Activated B cell treated with CpG ODN at 0.5 μM for 24 hours (primary cell): ENCODE data around the gene TMEM9. TPM values are rescaled to one million over a fixed set of nuclear protein-coding genes. Genes with fewer than 3 reads are reported as not detected.

Experiments
- ATAC-seq: fragments of 200-7000 bp; cut with Tn5 transposase; one replicate; pipeline ENCODE4 v1.10.0; 2021; ENCODE audit warnings: low read depth, mild to moderate bottlenecking, moderate library complexity
- CTCF ChIA-PET: fragments of 350-600 bp; sonication (Branson Sonifier 250); formaldehyde crosslinking; loops from one replicate; lab custom pipeline; 2021; ENCODE audit warnings: antibody characterized with exemption; lab: Charles Lee
- POLR2A ChIA-PET: fragments of 350-600 bp; sonication (Branson Sonifier 250); formaldehyde crosslinking; loops from one replicate; lab custom pipeline; 2021; ENCODE audit warnings: antibody characterized with exemption; lab: Charles Lee
- DNase-seq: peaks from one replicate; pipeline ENCODE4 v3.0.0; 2022
- H3K27ac Mint-ChIP-seq: one replicate; pipeline ENCODE4 v1.8.0; 2020; ENCODE audit warnings: mixed read lengths
- H3K27me3 Mint-ChIP-seq: one replicate; pipeline ENCODE4 v1.8.0; 2021; ENCODE audit warnings: mixed read lengths
- H3K36me3 Mint-ChIP-seq: one replicate; pipeline ENCODE4 v1.8.0; 2021; ENCODE audit warnings: low read depth, mixed read lengths
- H3K4me1 Mint-ChIP-seq: one replicate; pipeline ENCODE4 v1.8.0; 2021; ENCODE audit warnings: mixed read lengths
- H3K4me3 Mint-ChIP-seq: one replicate; pipeline ENCODE4 v1.8.0; 2020; ENCODE audit warnings: mild to moderate bottlenecking, mixed read lengths
- H3K9me3 Mint-ChIP-seq: one replicate; pipeline ENCODE4 v1.8.0; 2020; ENCODE audit warnings: mixed read lengths
- intact Hi-C: fragments of 100-400 bp; cut with micrococcal nuclease; formaldehyde crosslinking; loops from one replicate; pipeline ENCODE4 v1.15.1; 2024
- total RNA-seq: library from RNA; stranded (reverse); gene quantifications from 2 replicates; pipeline ENCODE4 v1.2.3, GENCODE V29; 2022
- TF ChIP-seq, protein P1 (sequence below): fragments of 200-600 bp; IDR thresholded peaks from one replicate; pipeline ENCODE4 v1.8.0; 2022; ENCODE audit warnings: antibody characterized with exemption, mild to moderate bottlenecking

TMEM9 gene
- total RNA-seq, 1 donor from 2014 or later: 19.0 TPM

DNA sequence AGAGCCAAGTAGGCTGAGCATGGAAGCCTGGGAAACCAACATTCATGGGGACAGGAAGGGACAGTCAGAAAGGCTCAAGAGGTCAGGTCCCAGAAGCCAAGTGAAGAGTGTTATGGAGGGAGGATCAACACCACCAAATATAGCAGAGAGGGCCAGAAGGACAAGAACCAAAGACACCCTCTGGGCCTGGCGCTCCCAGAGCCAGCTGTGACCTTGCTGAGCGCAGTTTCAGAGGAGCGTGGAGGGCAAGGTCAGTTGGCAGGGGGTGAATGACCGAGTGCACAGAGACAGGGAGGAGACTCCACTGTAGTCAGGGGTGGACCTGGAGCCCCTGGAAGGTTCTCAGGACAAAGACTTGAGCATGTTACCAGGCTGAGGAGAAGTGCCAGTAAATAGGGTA lies 22.9 kb downstream of the TMEM9 start:
- no peak overlapping the region for H3K27ac Mint-ChIP-seq
- intact Hi-C loops: no loop called here
- ATAC-seq: no peak

DNA sequence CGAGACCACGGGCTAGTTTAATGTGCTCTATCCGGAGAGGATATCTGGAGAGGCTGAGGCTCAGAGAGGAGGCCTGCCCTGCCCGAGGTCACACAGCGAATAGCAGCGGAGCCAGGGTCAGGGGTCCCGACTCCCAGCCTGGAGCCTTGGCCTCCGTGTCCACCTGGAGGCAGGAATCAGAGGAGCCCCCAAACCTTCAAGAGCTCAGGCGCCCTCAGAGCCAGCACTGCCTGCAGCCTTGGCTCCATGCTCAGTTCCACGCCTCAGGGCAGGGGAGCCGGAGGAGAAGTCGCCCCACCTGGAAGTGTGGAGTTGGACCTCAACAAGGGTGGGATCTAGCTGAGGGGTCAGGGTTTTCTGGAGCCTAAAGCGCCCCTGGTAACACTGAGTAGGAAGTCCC lies 25.3 kb downstream of the TMEM9 start:
- ATAC-seq: no peak
- H3K9me3 Mint-ChIP-seq: no peaks in the 10 kb centered on the region
- H3K27me3 Mint-ChIP-seq: peaks cover 5% of the 10 kb centered on the region
- TF ChIP-seq, protein P1, sequence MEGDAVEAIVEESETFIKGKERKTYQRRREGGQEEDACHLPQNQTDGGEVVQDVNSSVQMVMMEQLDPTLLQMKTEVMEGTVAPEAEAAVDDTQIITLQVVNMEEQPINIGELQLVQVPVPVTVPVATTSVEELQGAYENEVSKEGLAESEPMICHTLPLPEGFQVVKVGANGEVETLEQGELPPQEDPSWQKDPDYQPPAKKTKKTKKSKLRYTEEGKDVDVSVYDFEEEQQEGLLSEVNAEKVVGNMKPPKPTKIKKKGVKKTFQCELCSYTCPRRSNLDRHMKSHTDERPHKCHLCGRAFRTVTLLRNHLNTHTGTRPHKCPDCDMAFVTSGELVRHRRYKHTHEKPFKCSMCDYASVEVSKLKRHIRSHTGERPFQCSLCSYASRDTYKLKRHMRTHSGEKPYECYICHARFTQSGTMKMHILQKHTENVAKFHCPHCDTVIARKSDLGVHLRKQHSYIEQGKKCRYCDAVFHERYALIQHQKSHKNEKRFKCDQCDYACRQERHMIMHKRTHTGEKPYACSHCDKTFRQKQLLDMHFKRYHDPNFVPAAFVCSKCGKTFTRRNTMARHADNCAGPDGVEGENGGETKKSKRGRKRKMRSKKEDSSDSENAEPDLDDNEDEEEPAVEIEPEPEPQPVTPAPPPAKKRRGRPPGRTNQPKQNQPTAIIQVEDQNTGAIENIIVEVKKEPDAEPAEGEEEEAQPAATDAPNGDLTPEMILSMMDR: no peak
- H3K36me3 Mint-ChIP-seq: peaks cover 7% of the 10 kb centered on the region
- H3K4me3 Mint-ChIP-seq: no peak overlapping the region
- H3K4me1 Mint-ChIP-seq: no peaks in the 10 kb centered on the region
- DNase-seq: no peak
- POLR2A ChIA-PET: no interaction called here
- CTCF ChIA-PET: no interaction called here
- intact Hi-C loops: no loop called here
- H3K27ac Mint-ChIP-seq: no peak overlapping the region

More for the DNA sequence above, 22.9 kb downstream of the TMEM9 start:
- TF ChIP-seq, protein P1: no peak
- no peaks in the 10 kb centered on the region for H3K4me1 Mint-ChIP-seq
- ChIA-PET POLR2A (no interaction called here), CTCF (no interaction called here)
- H3K27me3 Mint-ChIP-seq: peaks cover 5% of the 10 kb centered on the region
- DNase-seq: no peak
- no peaks in the 10 kb centered on the region for H3K9me3 Mint-ChIP-seq
- peaks cover 25% of the 10 kb centered on the region for H3K36me3 Mint-ChIP-seq
- H3K4me3 Mint-ChIP-seq: no peak overlapping the region

DNA sequence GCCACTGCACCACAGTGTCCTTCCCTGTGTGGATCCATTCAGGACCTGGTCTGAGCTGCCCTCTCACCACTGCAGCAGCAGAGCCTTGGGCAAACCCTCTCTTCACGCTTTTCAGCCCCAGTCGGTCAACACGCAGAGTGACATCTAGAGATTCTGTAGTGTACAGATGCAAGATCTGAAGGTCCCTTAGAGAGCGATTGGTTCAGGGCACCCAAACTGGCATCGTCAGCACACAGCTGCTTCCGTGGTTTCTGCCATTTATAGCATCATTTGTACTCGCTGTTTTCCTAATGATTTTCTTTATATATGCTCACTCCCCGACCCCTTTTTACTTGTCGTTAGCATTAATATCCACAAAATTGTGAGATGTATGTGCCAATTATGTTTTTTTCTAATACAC lies 25.8 kb downstream of the TMEM9 start:
- ChIA-PET CTCF (interaction anchor here (0.9 kb wide), 1 partner anchor 14 kb away, joined by 5 read pairs; no protein-coding TSS in a partner anchor), POLR2A (no interaction called here)

GRCh38 chr1:201127755-201128455 lies 26.4 kb downstream of the TMEM9 start:
- no peak overlapping the region for H3K4me3 Mint-ChIP-seq
- H3K9me3 Mint-ChIP-seq: no peaks in the 10 kb centered on the region
- TF ChIP-seq, protein P1: no peak
- intact Hi-C loops: no loop called here
- DNase-seq (no peak), ATAC-seq (no peak)
- H3K36me3 Mint-ChIP-seq: peaks cover 4% of the 10 kb centered on the region
- ChIA-PET POLR2A (no interaction called here), CTCF (interaction anchor here (0.9 kb wide), 1 partner anchor 13 kb away, joined by 5 read pairs; no protein-coding TSS in a partner anchor)
- no peak overlapping the region for H3K27ac Mint-ChIP-seq
- H3K27me3 Mint-ChIP-seq: peaks cover 8% of the 10 kb centered on the region
- no peaks in the 10 kb centered on the region for H3K4me1 Mint-ChIP-seq

More for the DNA sequence above, 25.8 kb downstream of the TMEM9 start:
- TF ChIP-seq, protein P1: no peak
- no peak for DNase-seq
- no peak overlapping the region for H3K27ac Mint-ChIP-seq
- no peaks in the 10 kb centered on the region for H3K9me3 Mint-ChIP-seq
- intact Hi-C loops: no loop called here
- H3K36me3 Mint-ChIP-seq: peaks cover 5% of the 10 kb centered on the region
- H3K27me3 Mint-ChIP-seq: peaks cover 8% of the 10 kb centered on the region
- no peak for ATAC-seq
- no peaks in the 10 kb centered on the region for H3K4me1 Mint-ChIP-seq
- H3K4me3 Mint-ChIP-seq: no peak overlapping the region

DNA sequence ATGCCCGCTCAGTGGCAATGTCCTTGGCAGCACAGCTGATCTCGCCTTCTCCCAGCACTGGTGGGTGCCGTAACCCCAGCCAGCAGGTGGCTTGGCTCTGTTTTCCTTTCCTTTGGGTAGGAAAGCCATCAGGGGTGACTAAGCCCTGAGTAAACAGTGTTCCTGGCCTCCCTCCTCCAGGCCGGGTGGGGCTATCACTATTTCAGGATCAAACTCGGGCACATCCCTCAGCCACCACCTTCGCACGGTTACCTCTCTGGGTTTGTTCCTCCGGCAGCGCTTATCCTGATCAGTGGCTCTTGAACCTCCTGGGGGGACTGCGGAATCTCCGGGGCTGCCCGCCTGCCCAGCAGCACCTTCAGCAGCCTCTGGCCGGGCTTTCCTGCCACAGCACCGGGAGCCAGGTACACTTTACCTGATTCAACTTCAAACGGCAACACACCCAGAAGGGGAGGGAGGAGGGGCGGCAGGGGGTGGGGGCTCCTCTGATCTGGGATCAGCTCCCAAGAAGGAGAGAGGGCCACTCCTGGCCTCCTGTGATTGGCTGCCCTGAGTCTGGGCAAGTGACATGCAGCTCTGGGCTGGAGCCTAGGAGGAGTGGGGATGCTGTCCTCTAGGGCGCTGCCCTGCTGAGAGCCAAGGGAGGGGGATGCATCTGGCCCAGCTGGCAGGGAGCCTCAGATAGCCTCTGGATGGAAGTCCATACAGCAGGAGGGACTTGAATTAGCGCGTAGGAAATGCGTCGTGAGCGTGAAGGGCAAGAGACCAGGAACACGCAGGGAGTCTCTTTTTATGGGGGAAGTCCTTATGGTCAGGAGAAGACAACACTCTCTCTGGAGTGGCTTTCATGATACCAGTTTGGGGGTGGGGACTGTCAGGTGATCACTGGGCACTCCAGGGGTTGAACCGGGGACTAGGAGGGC lies 27.2 kb downstream of the TMEM9 start, which contains the start of gene ASCL5:
ASCL5 (minus strand) TSS at position 353 of the 923 bp plus-strand sequence. CDS start 11,812 bp downstream, outside the sequence.
- ATAC-seq (no peak), DNase-seq (no peak)
- TF ChIP-seq, protein P1: no peak
- no peaks in the 10 kb centered on the region for H3K36me3 Mint-ChIP-seq
- intact Hi-C loops: no loop called here
- CTCF ChIA-PET: interaction anchor here (0.9 kb wide), 1 partner anchor 13 kb away, joined by 5 read pairs; no protein-coding TSS in a partner anchor
- POLR2A ChIA-PET: no interaction called here
- no peak within 1 kb of the TSS for H3K27ac Mint-ChIP-seq
- H3K9me3 Mint-ChIP-seq: no peaks in the 10 kb centered on the region
- H3K4me1 Mint-ChIP-seq: no peaks in the 10 kb centered on the region
- no peak within 1 kb of the TSS for H3K4me3 Mint-ChIP-seq
- peaks cover 11% of the 10 kb centered on the region for H3K27me3 Mint-ChIP-seq
